Astrocyte of the cerebellum (primary cell): ENCODE measurements around the gene DLX5.

Experiments
- DNase-seq: peaks from one replicate; pipeline ENCODE4 v3.0.0-alpha.2; 2011; ENCODE audit warnings: low read depth
- H3K4me3 ChIP-seq: 2 replicates; pipeline ENCODE4 v1.5.1; 2011; ENCODE audit warnings: mild to moderate bottlenecking, low read depth, low read length, moderate library complexity
- in situ Hi-C: cut with HindIII; loops from 2 replicates; pipeline ENCODE4 v1.10.0; 2017; ENCODE audit warnings: low sequenced_read_pairs
- TF ChIP-seq, protein P1 (sequence below): IDR thresholded peaks from 2 replicates; pipeline ENCODE4 v1.5.1; 2012; ENCODE audit warnings: low read length, low read depth, moderate library complexity, mild to moderate bottlenecking; ENCODE audit errors: missing control alignments

Gene DLX5

GRCh38 chr7:96998744-96999143, 25.9 kb downstream of the DLX5 start:
- no peak overlapping the region for H3K4me3 ChIP-seq
- no peak for DNase-seq
- TF ChIP-seq, protein P1, sequence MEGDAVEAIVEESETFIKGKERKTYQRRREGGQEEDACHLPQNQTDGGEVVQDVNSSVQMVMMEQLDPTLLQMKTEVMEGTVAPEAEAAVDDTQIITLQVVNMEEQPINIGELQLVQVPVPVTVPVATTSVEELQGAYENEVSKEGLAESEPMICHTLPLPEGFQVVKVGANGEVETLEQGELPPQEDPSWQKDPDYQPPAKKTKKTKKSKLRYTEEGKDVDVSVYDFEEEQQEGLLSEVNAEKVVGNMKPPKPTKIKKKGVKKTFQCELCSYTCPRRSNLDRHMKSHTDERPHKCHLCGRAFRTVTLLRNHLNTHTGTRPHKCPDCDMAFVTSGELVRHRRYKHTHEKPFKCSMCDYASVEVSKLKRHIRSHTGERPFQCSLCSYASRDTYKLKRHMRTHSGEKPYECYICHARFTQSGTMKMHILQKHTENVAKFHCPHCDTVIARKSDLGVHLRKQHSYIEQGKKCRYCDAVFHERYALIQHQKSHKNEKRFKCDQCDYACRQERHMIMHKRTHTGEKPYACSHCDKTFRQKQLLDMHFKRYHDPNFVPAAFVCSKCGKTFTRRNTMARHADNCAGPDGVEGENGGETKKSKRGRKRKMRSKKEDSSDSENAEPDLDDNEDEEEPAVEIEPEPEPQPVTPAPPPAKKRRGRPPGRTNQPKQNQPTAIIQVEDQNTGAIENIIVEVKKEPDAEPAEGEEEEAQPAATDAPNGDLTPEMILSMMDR, result no peak
- in situ Hi-C loops, result no loop called here

GRCh38 chr7:96998333-96998732, 26.3 kb downstream of the DLX5 start:
- TF ChIP-seq, protein P1, result no peak
- no peak overlapping the region for H3K4me3 ChIP-seq
- in situ Hi-C loops, result no loop called here
- DNase-seq, result no peak

- H3K4me3 ChIP-seq, result no peak overlapping the region
- in situ Hi-C loops, result no loop called here
- no peak for DNase-seq
- TF ChIP-seq, protein P1, result no peak
Measured at GRCh38 chr7:96997512-96998032, 27.1 kb downstream of the DLX5 start.

DNA sequence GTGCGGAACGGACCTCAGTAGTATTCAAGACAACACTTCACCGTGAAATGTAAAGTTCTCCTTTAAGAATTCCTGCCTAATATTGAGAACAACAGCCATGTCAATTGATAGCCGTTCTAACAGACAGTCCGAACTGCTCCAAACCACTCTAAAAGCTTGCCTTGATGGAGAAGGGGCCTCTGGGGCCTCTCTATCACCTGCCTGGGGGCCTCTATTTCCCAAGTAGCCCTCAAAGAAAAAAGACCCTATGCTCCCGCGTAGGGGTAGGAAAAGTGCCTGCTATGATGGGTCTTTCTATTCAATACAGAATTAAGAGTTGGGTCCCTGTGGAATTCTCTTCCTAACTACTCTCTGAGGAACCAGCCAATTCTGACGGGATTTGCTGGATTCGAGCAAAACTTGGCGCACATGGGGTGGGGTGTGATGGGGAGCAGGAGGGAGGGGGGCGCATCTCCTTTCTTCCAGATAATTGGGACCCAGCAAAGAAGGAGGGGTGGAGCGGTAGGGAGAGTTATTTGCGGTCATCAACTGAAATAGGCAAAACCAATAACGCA, 27.6 kb downstream of the DLX5 start:
- in situ Hi-C loops, result no loop called here
- TF ChIP-seq, protein P1, result no peak
- DNase-seq, result no peak
- no peak overlapping the region for H3K4me3 ChIP-seq

DNA sequence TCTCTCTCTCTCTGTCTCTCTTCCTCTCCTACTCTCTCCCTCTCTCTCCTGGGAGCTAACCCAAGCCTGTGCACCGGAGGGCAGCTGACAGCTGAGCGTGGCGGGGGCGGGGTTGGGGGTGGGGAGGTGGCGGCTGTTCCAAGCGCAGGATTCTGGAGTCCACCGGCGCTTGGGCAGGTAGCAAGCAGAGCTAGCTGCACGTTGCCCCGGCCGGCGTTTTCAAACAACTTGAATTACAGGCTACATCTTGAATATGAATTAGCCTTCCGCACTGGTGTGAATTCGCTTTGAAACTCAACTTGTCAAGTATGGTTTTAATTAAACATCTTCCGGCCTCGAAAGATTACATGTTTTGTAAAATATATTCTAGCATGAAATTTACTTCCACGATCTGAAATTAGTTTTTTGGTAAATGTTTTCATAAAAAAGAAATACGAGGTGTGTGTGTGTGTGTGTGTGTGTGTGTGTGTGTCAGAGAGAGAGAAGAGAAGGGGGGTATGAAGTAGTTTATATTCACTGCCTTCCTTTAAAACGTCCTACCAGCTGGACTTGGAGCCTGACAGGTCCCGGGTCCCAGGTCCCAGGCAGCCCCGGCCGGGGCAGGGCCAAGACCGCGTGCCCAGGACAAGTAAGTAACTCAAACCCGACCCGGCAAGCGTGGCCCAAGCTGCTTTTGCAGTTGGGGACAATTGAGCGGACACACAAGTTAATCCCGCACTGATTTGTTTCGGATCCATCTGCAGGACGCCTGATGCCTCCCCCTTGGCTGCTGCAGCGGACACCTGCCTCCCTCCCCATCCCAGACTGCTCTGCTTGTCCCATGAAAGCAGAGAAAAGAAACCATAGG, 28.3 kb downstream of the DLX5 start:
- no peak for DNase-seq
- in situ Hi-C loops, result no loop called here
- TF ChIP-seq, protein P1, result no peak
- H3K4me3 ChIP-seq, result no peak overlapping the region

DNA sequence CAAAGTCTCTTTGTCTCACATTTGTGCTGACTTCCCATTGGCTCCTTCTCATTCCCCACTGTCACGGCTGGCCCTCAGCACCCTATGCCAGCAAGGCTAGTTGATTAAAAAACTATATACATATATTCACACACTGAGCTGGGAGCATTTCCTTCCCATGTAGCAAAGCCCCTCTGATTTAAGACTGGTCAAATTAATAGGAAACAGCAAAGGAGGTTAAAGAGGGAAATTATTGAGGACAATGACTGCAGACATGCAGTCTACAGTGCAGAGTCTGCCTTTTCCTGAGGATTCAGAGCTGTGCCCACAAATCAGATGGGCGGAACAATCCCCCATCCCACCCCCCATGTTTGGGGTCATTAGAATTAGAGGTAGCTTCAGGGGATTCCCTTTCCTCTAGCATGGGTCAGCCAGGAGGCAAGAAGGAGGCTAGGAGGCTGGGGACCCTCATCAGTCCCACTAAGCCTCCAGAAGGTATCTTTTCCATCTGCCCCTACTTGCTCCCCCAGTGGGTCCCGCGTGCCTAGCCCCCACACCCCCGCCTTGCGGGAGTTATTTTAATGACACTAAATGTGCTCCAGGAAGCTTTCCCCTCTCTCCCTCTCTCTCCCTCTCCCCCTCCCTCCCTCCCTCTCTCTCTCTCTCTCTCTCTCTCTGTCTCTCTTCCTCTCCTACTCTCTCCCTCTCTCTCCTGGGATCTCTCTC, 29.1 kb downstream of the DLX5 start:
- H3K4me3 ChIP-seq, result no peak overlapping the region
- TF ChIP-seq, protein P1, result no peak
- in situ Hi-C loops, result no loop called here
- no peak for DNase-seq
